COLO668 (cell line): ENCODE results near the gene TTLL12.
"Not testable (repeated sequence)": the region's sequence is repeated elsewhere in the genome, so short reads cannot be mapped to it uniquely, and the experiment has no call there.

Experiments
- DNase-seq: peaks from one replicate; lab custom pipeline; 2025; ENCODE audit not compliant: unreplicated experiment; lab: John Stamatoyannopoulos, UW

Gene TTLL12

GRCh38 chr22:43157874-43158546 lies 28.9 kb downstream of the TTLL12 start:
- DNase-seq: no peak

- DNase-seq: no peak
These were observed 30.5 kb downstream of the TTLL12 start for GRCh38 chr22:43156413-43156812.

GRCh38 chr22:43155789-43156188 lies 31.1 kb downstream of the TTLL12 start:
- DNase-seq: no peak

GRCh38 chr22:43154887-43155536 lies 31.9 kb downstream of the TTLL12 start:
- DNase-seq: no peak

GRCh38 chr22:43153899-43154298 lies 33.0 kb downstream of the TTLL12 start:
- no peak for DNase-seq

- DNase-seq: peak; percentile 68
These were observed 34.4 kb downstream of the TTLL12 start for GRCh38 chr22:43152357-43153071.

- peak; percentile 48 for DNase-seq
These were observed 35.0 kb downstream of the TTLL12 start for GRCh38 chr22:43152003-43152356.

GRCh38 chr22:43151251-43152002 lies 35.5 kb downstream of the TTLL12 start, which contains the start of gene TSPO:
Gene TSPO (plus strand): TSS chr22:43151559. CDS start chr22:43159239, 7,680 bp downstream.
- DNase-seq: peak; percentile 64

GRCh38 chr22:43150731-43151206 lies 36.2 kb downstream of the TTLL12 start:
- DNase-seq: no peak

- DNase-seq: no peak
These were observed 38.4 kb downstream of the TTLL12 start for GRCh38 chr22:43148581-43148980.

GRCh38 chr22:43147821-43148220 lies 39.1 kb downstream of the TTLL12 start:
- DNase-seq: no peak

GRCh38 chr22:43146332-43146731 lies 40.6 kb downstream of the TTLL12 start:
- DNase-seq: not testable (repeated sequence)

GRCh38 chr22:43145371-43145770 lies 41.6 kb downstream of the TTLL12 start:
- DNase-seq: not testable (repeated sequence)

- DNase-seq: no peak
These were observed 42.0 kb downstream of the TTLL12 start for GRCh38 chr22:43144949-43145348.

- peak; percentile 93 for DNase-seq
These were observed 43.9 kb downstream of the TTLL12 start, which contains the start of gene MCAT for GRCh38 chr22:43142880-43143562. Gene MCAT (minus strand): TSS chr22:43143398. CDS start chr22:43143348, 50 bp downstream.

- no peak for DNase-seq
These were observed 50.1 kb downstream of the TTLL12 start for GRCh38 chr22:43136801-43137200.

- peak; percentile 47 for DNase-seq
These were observed 50.7 kb downstream of the TTLL12 start for GRCh38 chr22:43136255-43136654.

GRCh38 chr22:43135565-43135964 lies 51.4 kb downstream of the TTLL12 start:
- no peak for DNase-seq

- no peak for DNase-seq
These were observed 52.4 kb downstream of the TTLL12 start for GRCh38 chr22:43134553-43134952.

- DNase-seq: no peak
These were observed 53.5 kb downstream of the TTLL12 start for GRCh38 chr22:43133401-43133800.
